ENCODE measurements around the gene EDEM3.
"Not testable (repeated sequence)": the region's sequence is repeated elsewhere in the genome, so short reads cannot be mapped to it uniquely, and the experiment has no call there.

The EDEM3 gene, protein sequence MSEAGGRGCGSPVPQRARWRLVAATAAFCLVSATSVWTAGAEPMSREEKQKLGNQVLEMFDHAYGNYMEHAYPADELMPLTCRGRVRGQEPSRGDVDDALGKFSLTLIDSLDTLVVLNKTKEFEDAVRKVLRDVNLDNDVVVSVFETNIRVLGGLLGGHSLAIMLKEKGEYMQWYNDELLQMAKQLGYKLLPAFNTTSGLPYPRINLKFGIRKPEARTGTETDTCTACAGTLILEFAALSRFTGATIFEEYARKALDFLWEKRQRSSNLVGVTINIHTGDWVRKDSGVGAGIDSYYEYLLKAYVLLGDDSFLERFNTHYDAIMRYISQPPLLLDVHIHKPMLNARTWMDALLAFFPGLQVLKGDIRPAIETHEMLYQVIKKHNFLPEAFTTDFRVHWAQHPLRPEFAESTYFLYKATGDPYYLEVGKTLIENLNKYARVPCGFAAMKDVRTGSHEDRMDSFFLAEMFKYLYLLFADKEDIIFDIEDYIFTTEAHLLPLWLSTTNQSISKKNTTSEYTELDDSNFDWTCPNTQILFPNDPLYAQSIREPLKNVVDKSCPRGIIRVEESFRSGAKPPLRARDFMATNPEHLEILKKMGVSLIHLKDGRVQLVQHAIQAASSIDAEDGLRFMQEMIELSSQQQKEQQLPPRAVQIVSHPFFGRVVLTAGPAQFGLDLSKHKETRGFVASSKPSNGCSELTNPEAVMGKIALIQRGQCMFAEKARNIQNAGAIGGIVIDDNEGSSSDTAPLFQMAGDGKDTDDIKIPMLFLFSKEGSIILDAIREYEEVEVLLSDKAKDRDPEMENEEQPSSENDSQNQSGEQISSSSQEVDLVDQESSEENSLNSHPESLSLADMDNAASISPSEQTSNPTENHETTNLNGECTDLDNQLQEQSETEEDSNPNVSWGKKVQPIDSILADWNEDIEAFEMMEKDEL

DNA sequence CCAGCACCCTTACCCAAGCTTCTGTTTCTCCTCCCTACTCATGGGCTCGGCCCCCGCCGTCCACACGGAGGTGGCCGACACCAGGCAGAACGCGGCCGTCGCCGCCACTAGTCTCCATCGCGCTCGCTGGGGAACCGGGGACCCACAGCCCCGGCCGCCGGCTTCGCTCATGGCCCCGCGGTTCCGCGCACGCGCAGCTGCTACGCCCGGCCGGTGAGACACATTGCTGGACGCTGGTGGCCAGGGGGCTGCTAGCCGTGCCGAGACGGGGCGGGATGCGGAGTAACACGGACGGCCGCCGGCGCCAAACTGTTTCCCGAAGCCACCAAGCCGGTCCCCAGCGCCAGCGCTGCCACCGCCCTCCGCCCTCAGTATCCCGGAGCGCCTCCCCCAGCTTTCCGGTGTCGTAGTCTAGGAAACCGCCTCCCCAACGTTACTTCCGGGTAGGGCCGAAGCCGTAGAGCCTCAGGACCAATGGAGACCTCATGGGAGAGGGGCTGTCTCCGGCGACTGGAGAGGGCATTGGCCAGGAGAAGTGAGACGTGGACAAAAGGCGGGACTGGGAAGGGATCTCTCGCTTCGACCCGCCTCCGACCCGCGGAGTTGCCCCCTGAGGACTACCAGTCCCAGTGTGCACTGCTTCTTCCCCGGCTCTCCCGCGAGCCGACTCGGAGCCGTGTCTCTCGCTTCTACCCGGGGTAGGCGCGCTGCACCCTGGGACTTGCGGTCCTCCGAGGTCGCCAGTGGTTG, at the start of gene EDEM3:
Gene EDEM3 (minus strand): TSS at position 383 of the 750 bp plus-strand sequence. CDS start 212 bp downstream, at position 171.
- DNase-seq = peak; percentile 96

DNA sequence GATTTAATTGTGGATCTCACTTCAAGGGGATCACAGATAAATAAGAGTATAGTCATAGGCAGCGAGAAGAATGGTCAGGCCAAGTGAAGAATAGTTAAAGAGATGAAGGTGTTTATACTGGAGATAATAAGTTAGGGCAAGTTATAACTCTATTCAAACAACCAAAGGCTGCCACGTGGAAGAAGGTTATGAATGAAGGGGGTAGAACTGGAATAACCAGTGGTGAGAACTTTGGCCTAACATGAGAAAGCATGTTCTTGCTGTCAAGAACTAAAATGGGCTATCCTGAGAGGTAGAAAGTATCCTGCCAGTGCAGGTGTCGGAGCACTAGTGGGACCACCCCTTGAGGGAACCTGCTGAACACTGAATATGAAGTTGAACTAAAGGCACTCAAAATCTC, 49.6 kb upstream of the EDEM3 start:
- no peak for DNase-seq

- DNase-seq = no peak
Measured at GRCh38 chr1:184803180-184803492, 48.5 kb upstream of the EDEM3 start.

- DNase-seq = no peak
Measured at GRCh38 chr1:184802354-184803179, 47.9 kb upstream of the EDEM3 start.

DNA sequence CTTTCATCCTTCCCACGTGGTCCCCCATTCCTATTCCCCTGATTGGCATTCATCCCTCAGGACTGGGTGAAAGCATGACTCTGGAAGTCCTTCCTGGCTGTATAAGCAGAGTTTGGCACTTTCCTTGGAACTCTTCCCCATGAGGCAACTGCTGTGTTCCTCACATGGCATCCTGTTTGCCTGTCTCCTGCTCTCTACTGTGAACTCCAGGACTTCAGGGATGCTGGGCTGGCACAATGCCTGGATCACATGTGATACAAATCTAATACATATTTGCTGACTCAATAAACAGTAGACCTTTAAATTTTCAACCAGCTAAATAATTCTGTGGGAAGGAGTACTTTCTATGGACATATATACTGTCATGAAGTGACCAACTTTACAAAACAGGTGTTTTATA, 46.8 kb upstream of the EDEM3 start:
- DNase-seq = no peak

GRCh38 chr1:184800876-184801275, 46.2 kb upstream of the EDEM3 start:
- no peak for DNase-seq

- no peak for DNase-seq
Measured at GRCh38 chr1:184793967-184794366, 39.3 kb upstream of the EDEM3 start.

- no peak for DNase-seq
Measured at GRCh38 chr1:184792450-184792969, 37.9 kb upstream of the EDEM3 start.

DNA sequence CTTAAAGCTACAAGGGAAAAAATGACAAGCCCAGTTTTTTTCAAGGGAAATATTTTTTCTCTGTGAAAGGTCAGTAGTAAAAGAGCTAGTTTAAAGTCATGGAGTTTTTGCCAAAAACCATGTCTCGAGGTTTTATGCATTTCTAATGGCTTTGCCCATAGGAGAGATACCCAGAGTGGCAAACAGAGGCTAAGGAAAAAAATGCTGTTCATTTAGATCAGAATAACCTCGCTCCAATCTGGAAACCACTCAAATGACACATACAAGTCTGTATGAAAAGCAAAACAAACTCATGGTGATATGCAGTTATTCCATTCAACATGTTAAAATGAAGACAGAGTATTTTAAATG, 36.9 kb upstream of the EDEM3 start:
- DNase-seq = no peak

GRCh38 chr1:184790642-184791549, 36.2 kb upstream of the EDEM3 start:
- no peak for DNase-seq

DNA sequence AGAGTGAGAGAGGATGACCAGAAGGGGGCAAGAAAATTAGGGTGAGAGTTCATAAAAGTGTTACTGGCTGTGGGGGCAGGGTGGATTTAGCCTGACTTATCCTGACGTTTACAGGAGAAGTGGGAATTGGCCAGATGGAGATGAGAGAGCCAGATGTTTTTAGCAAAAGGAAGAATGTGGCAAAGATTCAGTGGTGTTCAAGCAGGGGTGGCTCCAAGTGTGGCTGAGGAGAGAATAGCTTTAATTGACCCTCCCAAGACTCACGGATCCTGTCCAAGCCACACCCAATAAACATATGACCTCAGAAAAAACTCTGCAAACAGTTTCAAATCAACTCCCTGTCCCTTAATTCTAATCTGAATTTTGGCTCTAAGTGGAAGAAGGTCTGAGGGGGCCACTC, 35.2 kb upstream of the EDEM3 start:
- DNase-seq = no peak

- no peak for DNase-seq
Measured at GRCh38 chr1:184788970-184789369, 34.3 kb upstream of the EDEM3 start.

DNA sequence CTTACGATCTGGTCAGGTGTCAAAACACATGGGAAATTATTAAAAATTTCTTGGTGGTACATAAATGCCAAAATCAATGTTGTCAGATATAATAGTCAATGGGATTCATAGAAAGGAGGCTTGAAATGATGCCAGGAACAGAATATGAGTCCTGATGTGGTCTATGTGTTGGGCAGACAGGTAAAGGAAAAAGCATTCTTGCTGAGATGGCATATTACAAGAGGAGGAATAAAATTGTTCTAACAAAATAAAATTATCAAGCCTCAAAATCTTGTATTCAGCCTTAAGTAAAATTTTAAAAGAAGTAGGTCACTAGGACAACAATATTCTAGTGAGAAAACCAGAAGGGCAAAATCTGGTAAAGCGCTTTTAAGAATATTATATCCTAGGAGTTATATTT, 30.9 kb upstream of the EDEM3 start:
- no peak for DNase-seq

GRCh38 chr1:184783723-184784122, 29.1 kb upstream of the EDEM3 start:
- not testable (repeated sequence) for DNase-seq

- DNase-seq = no peak
Measured at GRCh38 chr1:184781941-184782340, 27.3 kb upstream of the EDEM3 start.

GRCh38 chr1:184775885-184776284, 21.2 kb upstream of the EDEM3 start:
- DNase-seq = no peak

- DNase-seq = no peak
Measured at GRCh38 chr1:184775329-184775728, 20.7 kb upstream of the EDEM3 start.

DNA sequence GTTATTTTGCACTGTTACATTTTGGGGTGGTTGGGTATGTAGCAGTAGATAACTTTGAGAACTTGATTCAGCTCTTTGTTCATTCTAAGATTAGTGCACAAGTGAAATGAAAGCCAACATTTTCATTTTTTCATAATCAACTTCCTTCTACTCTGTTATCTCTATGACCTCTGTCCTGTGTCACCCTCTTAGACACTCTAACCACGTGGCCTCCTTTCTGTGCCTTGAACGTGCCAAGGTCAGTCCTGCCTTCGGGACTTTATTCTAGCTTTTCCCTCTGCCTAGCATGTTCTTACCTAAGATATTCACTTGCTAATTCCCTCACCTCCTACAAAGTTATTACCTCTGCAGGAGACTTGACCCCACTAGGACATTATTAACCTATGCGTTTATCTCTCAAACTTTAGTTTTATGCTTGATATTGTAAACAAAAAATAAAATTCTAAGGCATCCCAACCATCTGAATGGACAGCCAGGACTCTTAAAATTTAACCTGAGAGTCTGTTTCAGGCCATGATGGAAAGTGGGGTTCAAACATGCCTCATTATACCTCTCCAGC, 19.2 kb upstream of the EDEM3 start:
- no peak for DNase-seq

GRCh38 chr1:184771190-184771691, 16.6 kb upstream of the EDEM3 start:
- DNase-seq = peak; percentile 69

DNA sequence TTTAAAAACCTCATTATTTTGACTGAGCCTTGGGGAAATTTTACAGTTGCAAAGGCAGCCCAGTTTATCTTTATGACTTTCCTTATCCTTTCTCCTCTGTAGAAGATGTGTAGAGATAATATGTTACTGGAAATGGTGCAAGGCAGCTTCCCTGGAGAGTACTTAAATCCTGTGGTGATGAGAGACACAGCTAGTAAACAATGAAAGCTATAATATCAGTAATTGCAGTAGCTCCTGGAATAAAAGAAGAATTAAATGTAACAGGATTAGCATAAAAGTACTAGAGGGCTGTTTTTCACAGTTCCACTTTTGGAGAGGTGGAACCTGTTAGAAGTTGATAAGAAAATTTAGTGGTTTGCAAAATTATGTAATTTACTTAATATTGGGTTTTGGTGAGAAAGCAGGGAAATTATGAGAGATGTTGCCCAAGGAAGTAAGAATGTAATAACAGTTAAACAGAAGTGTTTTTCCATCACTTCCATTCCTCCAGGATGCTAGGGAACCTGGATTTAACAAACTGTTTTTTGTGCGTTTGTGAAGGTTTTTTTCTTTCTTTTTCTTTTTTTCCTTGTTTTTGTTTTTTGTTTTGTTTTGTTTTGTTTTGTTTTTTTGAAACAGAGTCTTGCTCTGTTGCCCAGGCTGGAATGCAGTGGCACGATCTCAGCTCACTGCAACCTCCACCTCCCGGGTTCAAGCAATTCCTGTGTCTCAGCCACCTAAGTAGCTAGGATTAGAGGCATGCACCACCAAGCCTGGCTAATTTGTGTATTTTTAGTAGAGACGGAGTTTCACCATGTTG, 15.7 kb upstream of the EDEM3 start:
- peak; percentile 9 for DNase-seq

All from NCI-H1436 treated with DMSO at 0.1 percent for 48 hours (cell line).